ENCODE measurements around the gene SNX25. TPM values are rescaled to one million over a fixed set of nuclear protein-coding genes. Genes with fewer than 3 reads are reported as not detected.
"Not testable (repeated sequence)": the region's sequence is repeated elsewhere in the genome, so short reads cannot be mapped to it uniquely, and the experiment has no call there.

SNX25 gene
- total RNA-seq, 4 donors from 2014 or later: 12.4 to 92.4 (median 17.8) TPM

GRCh38 chr4:185254434-185254833, 45.0 kb downstream of the SNX25 start:
- H3K4me3 ChIP-seq: no peak overlapping the region
- H3K4me1 ChIP-seq: peaks cover 0 to 14% (median 0%) of the 10 kb centered on the region in 4 donors
- H3K27ac ChIP-seq: peak overlapping the region in 1 of 4 donors; percentile 13
- no peak for DNase-seq
- no peak for TF ChIP-seq CTCF (IDR thresholded peaks at IDR 0.05)
- TF ChIP-seq POLR2A (IDR thresholded peaks at IDR 0.05): no peak
- H3K36me3 ChIP-seq: no peaks in the 10 kb centered on the region
- H3K9me3 ChIP-seq: no peaks in the 10 kb centered on the region
- H3K27me3 ChIP-seq: no peaks in the 10 kb centered on the region

GRCh38 chr4:185255868-185256267, 46.5 kb downstream of the SNX25 start:
- Histone ChIP-seq H3K4me1 (peaks cover 0 to 14% (median 0%) of the 10 kb centered on the region in 4 donors), H3K36me3 (no peaks in the 10 kb centered on the region), H3K9me3 (no peaks in the 10 kb centered on the region), H3K27ac (peak overlapping the region in 2 of 4 donors; percentile 27 to 39), H3K27me3 (no peaks in the 10 kb centered on the region), H3K4me3 (peak overlapping the region in 1 of 4 donors; percentile 11)
- DNase-seq: no peak
- TF ChIP-seq CTCF (IDR thresholded peaks at IDR 0.05) (no peak), POLR2A (IDR thresholded peaks at IDR 0.05) (no peak)

GRCh38 chr4:185256446-185256845, 47.0 kb downstream of the SNX25 start:
- Histone ChIP-seq H3K27me3 (no peaks in the 10 kb centered on the region), H3K4me1 (peaks cover 0 to 14% (median 0%) of the 10 kb centered on the region in 4 donors), H3K9me3 (no peaks in the 10 kb centered on the region), H3K27ac (peak overlapping the region in 1 of 4 donors; percentile 39), H3K36me3 (no peaks in the 10 kb centered on the region), H3K4me3 (no peak overlapping the region)
- TF ChIP-seq POLR2A (IDR thresholded peaks at IDR 0.05): no peak
- TF ChIP-seq CTCF (IDR thresholded peaks at IDR 0.05): no peak
- no peak for DNase-seq

- H3K27ac ChIP-seq: no peak overlapping the region
- H3K4me3 ChIP-seq: no peak overlapping the region
- no peaks in the 10 kb centered on the region for H3K27me3 ChIP-seq
- TF ChIP-seq POLR2A (IDR thresholded peaks at IDR 0.05) (no peak), CTCF (IDR thresholded peaks at IDR 0.05) (no peak)
- no peaks in the 10 kb centered on the region for H3K9me3 ChIP-seq
- no peak for DNase-seq
- H3K4me1 ChIP-seq: peaks cover 0 to 14% (median 0%) of the 10 kb centered on the region in 4 donors
- H3K36me3 ChIP-seq: no peaks in the 10 kb centered on the region
These were observed 47.7 kb downstream of the SNX25 start for GRCh38 chr4:185257086-185257485.

- H3K27ac ChIP-seq: no peak overlapping the region
- H3K36me3 ChIP-seq: no peaks in the 10 kb centered on the region
- no peak for DNase-seq
- H3K4me1 ChIP-seq: peaks cover 0 to 14% (median 0%) of the 10 kb centered on the region in 4 donors
- H3K9me3 ChIP-seq: no peaks in the 10 kb centered on the region
- H3K27me3 ChIP-seq: no peaks in the 10 kb centered on the region
- TF ChIP-seq POLR2A (IDR thresholded peaks at IDR 0.05) (no peak), CTCF (IDR thresholded peaks at IDR 0.05) (no peak)
- no peak overlapping the region for H3K4me3 ChIP-seq
These were observed 48.3 kb downstream of the SNX25 start for GRCh38 chr4:185257694-185258093.

- not testable (repeated sequence) for H3K9me3 ChIP-seq, H3K27me3 ChIP-seq, H3K4me3 ChIP-seq, DNase-seq, H3K36me3 ChIP-seq
- Histone ChIP-seq H3K4me1 (peaks cover 0 to 14% (median 0%) of the 10 kb centered on the region in 4 donors), H3K27ac (peak overlapping the region in 1 of 4 donors; percentile 39)
These were observed 49.3 kb downstream of the SNX25 start for GRCh38 chr4:185258741-185259140.

All from Peyer's patch (tissue), 4 donors.